HG03045 (cell line): Measurements from ENCODE around the gene SF3A2.
A peak's percentile ranks its signal among the peaks of the same experiment; 100 is the strongest.

Source experiments
- ATAC-seq: cut with Tn5 transposase; IDR thresholded peaks from one replicate; pipeline ENCODE4 v1.9.1; 2021; ENCODE audit warnings: mild to moderate bottlenecking, moderate library complexity; ENCODE audit not compliant: unreplicated experiment

The SF3A2 gene

GRCh38 chr19:2226051-2226839 is 10.4 kb upstream of the SF3A2 start:
- no peak for ATAC-seq

DNA sequence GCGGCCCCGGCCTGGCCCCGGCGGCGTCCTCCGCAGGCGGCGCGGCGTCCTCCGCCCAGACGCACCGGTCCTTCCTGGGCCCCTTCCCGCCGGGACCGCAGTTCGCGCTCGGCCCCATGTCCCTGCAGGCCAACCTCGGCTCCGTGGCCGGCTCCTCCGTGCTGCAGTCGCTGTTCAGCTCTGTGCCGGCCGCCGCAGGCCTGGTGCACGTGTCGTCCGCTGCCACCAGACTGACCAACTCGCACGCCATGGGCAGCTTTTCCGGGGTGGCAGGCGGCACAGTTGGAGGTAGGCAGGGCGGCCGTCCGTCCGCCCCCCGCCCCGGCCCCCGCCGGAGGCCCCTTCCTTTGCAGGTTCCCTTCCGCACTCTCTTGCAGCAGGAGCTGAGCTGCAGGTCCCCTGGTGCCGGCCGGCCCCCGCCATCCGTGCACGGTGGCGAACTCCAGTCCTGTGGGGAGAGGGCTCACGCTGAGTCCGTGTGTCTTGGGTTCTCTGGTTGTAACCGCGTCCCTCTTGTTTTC is 9.7 kb upstream of the SF3A2 start:
- no peak for ATAC-seq

- no peak for ATAC-seq
Measured at GRCh38 chr19:2227415-2228156, 9.0 kb upstream of the SF3A2 start.

DNA sequence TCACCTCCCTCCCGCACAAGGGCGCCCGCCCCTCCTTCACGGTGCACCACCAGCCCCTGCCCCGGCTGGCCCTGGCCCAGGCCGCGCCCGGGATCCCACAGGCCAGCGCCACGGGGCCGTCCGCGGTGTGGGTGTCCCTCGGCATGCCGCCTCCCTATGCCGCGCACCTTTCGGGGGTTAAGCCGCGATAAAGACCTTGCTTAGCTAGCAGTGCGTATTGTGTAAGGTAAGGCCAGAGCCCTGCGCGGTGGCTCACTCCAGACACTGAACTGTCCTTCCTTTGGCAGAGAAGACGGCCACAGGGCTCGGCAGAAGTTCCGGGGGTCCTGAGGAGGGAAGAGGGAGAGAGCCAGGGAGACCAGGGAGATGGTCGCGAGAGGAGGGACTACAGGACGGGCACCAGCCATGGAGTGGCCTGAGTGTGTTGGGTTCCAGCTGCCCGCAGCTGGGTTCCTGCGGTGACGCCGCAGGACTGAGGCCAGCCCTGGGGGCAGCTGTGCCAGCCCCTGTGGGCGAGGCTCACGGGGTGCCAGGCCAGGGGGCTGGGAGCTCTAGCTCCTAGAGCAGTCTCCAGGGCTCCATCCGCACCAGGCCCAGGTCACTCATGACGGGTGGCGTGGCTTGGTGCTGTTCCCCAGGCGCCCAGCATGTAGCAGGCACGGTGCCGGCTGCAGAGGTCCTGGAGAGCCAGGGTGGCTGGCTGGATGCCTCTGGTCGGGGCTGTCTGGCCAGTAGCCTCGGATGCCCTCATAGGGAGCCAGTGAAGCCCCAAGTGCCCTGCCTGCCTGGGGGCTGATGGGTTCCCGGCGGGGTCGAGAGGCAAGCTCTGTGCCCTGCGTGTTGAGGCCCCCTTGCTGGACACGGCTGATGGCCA is 8.2 kb upstream of the SF3A2 start:
- ATAC-seq, result no peak

- no peak for ATAC-seq
Measured at GRCh38 chr19:2229103-2230032, 7.3 kb upstream of the SF3A2 start.

DNA sequence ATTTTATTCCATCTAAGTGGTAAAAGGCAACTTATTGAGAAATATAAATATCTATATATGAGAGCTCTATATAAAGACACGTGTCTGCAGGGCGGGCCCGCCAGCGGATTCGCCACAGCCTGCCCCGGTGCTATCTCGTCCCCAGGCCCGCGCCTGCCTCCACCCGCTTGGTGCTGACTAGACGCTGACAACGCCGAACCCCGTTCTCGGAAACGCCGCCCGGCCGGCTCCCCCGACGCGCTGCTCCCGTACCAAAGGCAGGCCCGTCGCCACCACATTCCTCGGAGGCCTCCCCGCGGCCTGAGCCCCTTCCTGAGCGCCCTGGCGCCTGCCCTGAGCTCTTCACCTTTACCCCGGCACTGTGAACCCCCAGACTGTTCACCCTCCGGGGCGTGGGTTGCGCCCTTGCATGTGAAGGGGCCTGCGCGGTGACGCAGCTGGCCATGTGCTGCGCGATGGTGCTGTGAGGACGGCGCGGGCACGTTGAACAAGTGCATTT is 6.5 kb upstream of the SF3A2 start:
- ATAC-seq, result no peak

GRCh38 chr19:2230807-2231533 is 5.7 kb upstream of the SF3A2 start:
- no peak for ATAC-seq

DNA sequence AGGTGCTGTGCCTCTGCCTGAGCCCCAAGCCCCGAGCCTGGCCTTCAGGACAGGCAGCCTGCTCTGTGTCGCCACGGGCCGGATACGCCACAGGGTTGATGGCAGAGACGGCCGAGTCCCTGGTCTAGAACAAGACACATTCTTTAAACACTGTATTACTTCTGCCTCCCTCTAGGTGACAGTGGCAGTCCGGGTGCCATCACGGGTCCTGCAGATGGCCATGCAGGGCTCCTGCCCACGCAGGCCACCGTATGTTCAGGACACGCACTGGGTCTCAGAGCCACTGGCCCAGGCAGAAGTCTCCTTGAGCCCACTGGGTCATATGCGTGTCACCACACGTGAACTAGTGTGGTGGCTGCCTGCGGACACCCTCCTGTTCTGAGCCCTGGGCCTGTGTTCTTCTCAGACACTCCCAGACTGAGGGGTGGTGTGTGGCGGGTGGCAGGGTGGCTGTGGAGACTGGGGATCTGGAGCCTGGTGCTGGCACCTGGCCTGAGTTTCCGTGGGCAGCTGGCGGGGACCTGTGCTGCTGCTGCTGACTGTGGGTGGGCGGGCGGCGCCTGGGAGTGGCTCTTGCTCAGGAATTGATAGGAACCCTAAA is 4.9 kb upstream of the SF3A2 start:
- ATAC-seq, result no peak

- ATAC-seq, result no peak
Measured at GRCh38 chr19:2232286-2233151, 4.1 kb upstream of the SF3A2 start.

- ATAC-seq, result no peak
Measured at GRCh38 chr19:2233601-2234280, 2.9 kb upstream of the SF3A2 start.

DNA sequence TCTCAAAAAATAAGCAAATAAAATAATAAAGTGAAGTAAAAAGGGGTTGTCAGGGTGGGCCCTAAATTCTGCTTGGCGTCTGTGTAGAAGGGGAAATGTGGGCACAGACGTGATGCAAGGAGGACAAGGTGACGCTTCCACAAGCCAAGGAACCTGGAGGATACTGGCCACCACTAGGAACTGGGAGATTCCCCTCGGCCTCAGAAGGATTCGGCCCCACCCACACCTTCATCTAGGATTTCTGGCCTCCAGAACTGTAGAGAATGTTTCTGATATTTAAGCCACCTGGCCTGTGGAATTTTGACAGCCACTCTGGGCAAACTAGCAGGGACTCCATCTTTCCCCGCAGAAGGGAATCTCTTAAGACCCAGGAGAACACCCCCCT is 1.6 kb upstream of the SF3A2 start:
- no peak for ATAC-seq

- ATAC-seq, result peak; percentile 15
Measured at GRCh38 chr19:2235381-2236063, 1.1 kb upstream of the SF3A2 start.

GRCh38 chr19:2236064-2236313 is 635 bp upstream of the SF3A2 start:
- no peak for ATAC-seq

- ATAC-seq, result no peak
Measured at GRCh38 chr19:2237051-2237868, 636 bp downstream of the SF3A2 start.

DNA sequence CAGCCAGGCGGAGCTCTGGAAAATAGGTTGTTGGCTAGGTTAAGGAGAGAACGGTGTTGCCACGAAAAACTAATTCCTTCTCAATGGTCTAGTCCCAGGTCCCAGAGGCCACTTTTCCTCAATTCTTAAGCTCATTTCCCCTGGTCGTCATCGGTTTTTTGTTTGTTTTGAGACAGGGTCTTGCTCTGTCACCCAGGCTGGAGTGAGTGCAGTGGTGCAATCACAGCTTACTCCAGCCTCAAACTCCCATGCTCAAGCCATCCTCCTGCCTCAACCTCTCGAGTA is 1.2 kb downstream of the SF3A2 start:
- ATAC-seq, result no peak

DNA sequence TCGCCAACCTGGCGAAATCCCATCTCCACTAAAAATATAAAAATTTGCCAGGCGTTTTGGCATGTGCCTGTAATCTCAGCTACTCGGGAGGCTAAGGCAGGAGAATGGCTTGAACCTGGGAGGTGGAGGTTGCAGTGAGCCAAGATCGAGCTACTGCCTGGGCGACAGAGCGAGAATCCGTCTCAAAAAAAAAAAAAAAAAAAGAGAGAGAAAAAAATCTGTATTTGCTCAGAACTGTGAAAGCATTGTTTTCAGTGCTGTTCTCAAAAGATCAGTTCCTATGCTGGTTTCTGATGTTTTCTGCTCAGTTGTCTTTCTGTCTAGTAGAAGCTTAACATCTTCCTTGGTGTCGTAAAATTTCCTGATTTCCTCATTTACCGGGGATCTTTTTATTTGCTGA is 2.5 kb downstream of the SF3A2 start:
- ATAC-seq, result no peak
